GM19193 (cell line): ENCODE measurements around the gene SCAMP4.

Experiments used
- POLR2A ChIP-seq: IDR thresholded peaks from 4 replicates; pipeline ENCODE4 v1.6.1; 2011; ENCODE audit not compliant: insufficient read depth, insufficient read length; ENCODE audit errors: extremely low read depth

SCAMP4 gene

GRCh38 chr19:1880611-1881392 lies 24.4 kb upstream of the SCAMP4 start:
- no peak for TF ChIP-seq POLR2A

GRCh38 chr19:1882089-1882785 lies 23.0 kb upstream of the SCAMP4 start:
- no peak for TF ChIP-seq POLR2A

GRCh38 chr19:1882786-1883692 lies 22.2 kb upstream of the SCAMP4 start:
- no peak for TF ChIP-seq POLR2A

GRCh38 chr19:1883784-1884183 lies 21.4 kb upstream of the SCAMP4 start:
- TF ChIP-seq POLR2A, result no peak

GRCh38 chr19:1884291-1884718 lies 20.9 kb upstream of the SCAMP4 start:
- no peak for TF ChIP-seq POLR2A

- no peak for TF ChIP-seq POLR2A
These were observed 20.4 kb upstream of the SCAMP4 start for GRCh38 chr19:1884719-1885334.

- peak; percentile 56 for TF ChIP-seq POLR2A
These were observed 19.6 kb upstream of the SCAMP4 start, which contains the start of gene ABHD17A for GRCh38 chr19:1885398-1886119. Gene ABHD17A, minus strand, starts transcription at chr19:1885496. Its CDS starts 3,930 bp downstream, at chr19:1881566.

GRCh38 chr19:1888385-1888784 lies 16.8 kb upstream of the SCAMP4 start:
- no peak for TF ChIP-seq POLR2A

GRCh38 chr19:1889907-1890306 lies 15.3 kb upstream of the SCAMP4 start:
- TF ChIP-seq POLR2A, result no peak

GRCh38 chr19:1893791-1894190 lies 11.4 kb upstream of the SCAMP4 start:
- no peak for TF ChIP-seq POLR2A

GRCh38 chr19:1896508-1896907 lies 8.7 kb upstream of the SCAMP4 start:
- TF ChIP-seq POLR2A, result no peak

- TF ChIP-seq POLR2A, result no peak
These were observed 3.2 kb upstream of the SCAMP4 start for GRCh38 chr19:1901940-1902404.

- TF ChIP-seq POLR2A, result no peak
These were observed 2.3 kb upstream of the SCAMP4 start for GRCh38 chr19:1902923-1903322.

GRCh38 chr19:1904860-1905109 lies 414 bp upstream of the SCAMP4 start:
- TF ChIP-seq POLR2A, result no peak
